ENCODE measurements around the gene LNPEP.

LNPEP gene

GRCh38 chr5:96973532-96974401 is 37.9 kb downstream of the LNPEP start:
- H3K4me3 ChIP-seq (ENCODE audit: control insufficient read depth, low read depth, low read length) = no peak overlapping the region
- no peak for DNase-seq (ENCODE audit: low read depth)
- no peak for TF ChIP-seq CTCF (IDR thresholded peaks at IDR 0.05; ENCODE audit: control insufficient read depth, insufficient read depth, low read depth, low read length, missing control alignments)

- H3K4me3 ChIP-seq (ENCODE audit: control insufficient read depth, low read depth, low read length) = no peak overlapping the region
- DNase-seq (ENCODE audit: low read depth) = no peak
- no peak for TF ChIP-seq CTCF (IDR thresholded peaks at IDR 0.05; ENCODE audit: control insufficient read depth, insufficient read depth, low read depth, low read length, missing control alignments)
These were observed 39.8 kb downstream of the LNPEP start for GRCh38 chr5:96975656-96976055.

GRCh38 chr5:96977228-96977627 is 41.3 kb downstream of the LNPEP start:
- DNase-seq (ENCODE audit: low read depth) = no peak
- H3K4me3 ChIP-seq (ENCODE audit: control insufficient read depth, low read depth, low read length) = no peak overlapping the region
- no peak for TF ChIP-seq CTCF (IDR thresholded peaks at IDR 0.05; ENCODE audit: control insufficient read depth, insufficient read depth, low read depth, low read length, missing control alignments)

GRCh38 chr5:96978812-96979449 is 43.1 kb downstream of the LNPEP start:
- TF ChIP-seq CTCF (IDR thresholded peaks at IDR 0.05; ENCODE audit: control insufficient read depth, insufficient read depth, low read depth, low read length, missing control alignments) = no peak
- no peak overlapping the region for H3K4me3 ChIP-seq (ENCODE audit: control insufficient read depth, low read depth, low read length)
- DNase-seq (ENCODE audit: low read depth) = peak; percentile 20

- DNase-seq (ENCODE audit: low read depth) = peak; percentile 34
- no peak overlapping the region for H3K4me3 ChIP-seq (ENCODE audit: control insufficient read depth, low read depth, low read length)
- TF ChIP-seq CTCF (IDR thresholded peaks at IDR 0.05; ENCODE audit: control insufficient read depth, insufficient read depth, low read depth, low read length, missing control alignments) = no peak
These were observed 48.8 kb downstream of the LNPEP start for GRCh38 chr5:96984506-96985192.

- no peak for TF ChIP-seq CTCF (IDR thresholded peaks at IDR 0.05; ENCODE audit: control insufficient read depth, insufficient read depth, low read depth, low read length, missing control alignments)
These were observed 50.6 kb downstream of the LNPEP start for GRCh38 chr5:96986450-96986849.

More at GRCh38 chr5:96986450-96986849, 50.6 kb downstream of the LNPEP start:
- H3K4me3 ChIP-seq (ENCODE audit: control insufficient read depth, low read depth, low read length) = no peak overlapping the region
- no peak for DNase-seq (ENCODE audit: low read depth)

Data from AG09309 (cell line).